Activated CD8-positive, alpha-beta T cell treated with anti-CD3 and anti-CD28 coated beads, Interleukin-2, amount 10 ng/mL, durations not matched to agents 7 days and 5 days (primary cell): ENCODE measurements around the gene AURKB. TPM values are rescaled to one million over a fixed set of nuclear protein-coding genes. Genes with fewer than 3 reads are reported as not detected.

Experiments used
- microRNA-seq: library from miRNA; unstranded; fragments of <30 nt; microRNA quantifications from one replicate; pipeline ENCODE4 v1.2.0, GENCODE V29; 2022
- total RNA-seq, 2 experiments: library from RNA; stranded (reverse); gene quantifications; one replicate each; pipeline ENCODE4 v1.2.3, GENCODE V29; 2021

The AURKB gene
- total RNA-seq, 2 experiments from 2014 or later = 182 to 210 TPM

Small RNA genes within 50 kb of the gene (microRNA-seq; reads per million reads assigned to microRNA genes)
- 226 reads per million, percentile 69 among the genes with 10 or more reads in this experiment for gene MIR4521

Other genes starting within 250 kb of the AURKB start
- not detected for gene GUCY2D, start 208.0 kb downstream of the AURKB start, total RNA-seq
- not detected for gene ALOX15B, start 171.5 kb downstream of the AURKB start, total RNA-seq
- under 1 TPM; 0.26 to 0.47 TPM for gene ALOX12B, start 122.9 kb downstream of the AURKB start, total RNA-seq
- gene ALOXE3, start 92.1 kb downstream of the AURKB start, total RNA-seq = not detected
- gene HES7, start 86.5 kb downstream of the AURKB start, total RNA-seq = under 1 TPM in 1 of 2 experiments, not detected in 1; 0.29 TPM
- gene PER1, start 58.2 kb downstream of the AURKB start, total RNA-seq = 10 to 100 TPM; 35.0 to 38.1 TPM
- 10 to 100 TPM; 56.3 to 56.7 TPM for gene VAMP2, start 47.6 kb downstream of the AURKB start, total RNA-seq
- 10 to 100 TPM; 39.6 to 44.1 TPM for gene TMEM107, start 34.2 kb downstream of the AURKB start, total RNA-seq
- gene BORCS6, start 20.4 kb downstream of the AURKB start, total RNA-seq = 10 to 100 TPM; 12.7 TPM
- gene CTC1, start 37.5 kb upstream of the AURKB start, total RNA-seq = 100 to 1,000 TPM in 1 of 2 experiments, 10 to 100 TPM in 1; 94.8 to 102 TPM
- 10 to 100 TPM; 78.3 to 80.2 TPM for gene PFAS, start 38.7 kb upstream of the AURKB start, total RNA-seq
- 10 to 100 TPM; 49.8 to 55.6 TPM for gene RANGRF, start 78.1 kb upstream of the AURKB start, total RNA-seq
- 1 to 10 TPM; 8.7 to 9.5 TPM for gene SLC25A35, start 84.8 kb upstream of the AURKB start, total RNA-seq
- gene ARHGEF15, start 99.7 kb upstream of the AURKB start, total RNA-seq = not detected
- gene ODF4, start 129.3 kb upstream of the AURKB start, total RNA-seq = not detected
- gene RPL26, start 172.6 kb upstream of the AURKB start, total RNA-seq = 1,000 to 10,000 TPM; 1,633 to 1,747 TPM
- under 1 TPM; 0.24 to 0.29 TPM for gene RNF222, start 187.3 kb upstream of the AURKB start, total RNA-seq
- 10 to 100 TPM; 48.1 to 52.5 TPM for gene NDEL1, start 225.3 kb upstream of the AURKB start, total RNA-seq